GM19023 (cell line): Measurements from ENCODE around the gene BZW2.

Experiments
- ATAC-seq: cut with Tn5 transposase; IDR thresholded peaks from one replicate; pipeline ENCODE4 v1.9.1; 2021; ENCODE audit warnings: mild to moderate bottlenecking, moderate library complexity; ENCODE audit not compliant: unreplicated experiment

Gene BZW2

DNA sequence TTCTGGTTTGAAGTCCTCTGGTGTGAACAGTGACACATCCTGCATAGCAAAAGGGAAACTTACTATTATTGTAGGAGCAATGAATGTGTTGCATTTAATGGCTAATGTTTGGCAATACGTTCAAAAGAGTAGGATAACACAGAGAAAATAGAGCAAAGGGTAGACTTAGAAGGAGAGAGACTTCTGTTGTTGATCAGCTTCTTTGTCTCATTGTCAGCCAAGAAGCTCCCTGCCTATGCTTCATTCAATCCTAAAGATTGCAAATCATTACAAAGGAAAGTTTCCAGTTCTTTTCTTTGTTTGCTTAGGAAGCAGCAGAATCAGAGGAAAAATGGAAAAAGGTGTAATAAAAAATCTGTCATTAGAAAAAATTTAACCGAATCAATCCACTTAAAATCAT lies 99.7 kb downstream of the BZW2 start:
- no peak for ATAC-seq

DNA sequence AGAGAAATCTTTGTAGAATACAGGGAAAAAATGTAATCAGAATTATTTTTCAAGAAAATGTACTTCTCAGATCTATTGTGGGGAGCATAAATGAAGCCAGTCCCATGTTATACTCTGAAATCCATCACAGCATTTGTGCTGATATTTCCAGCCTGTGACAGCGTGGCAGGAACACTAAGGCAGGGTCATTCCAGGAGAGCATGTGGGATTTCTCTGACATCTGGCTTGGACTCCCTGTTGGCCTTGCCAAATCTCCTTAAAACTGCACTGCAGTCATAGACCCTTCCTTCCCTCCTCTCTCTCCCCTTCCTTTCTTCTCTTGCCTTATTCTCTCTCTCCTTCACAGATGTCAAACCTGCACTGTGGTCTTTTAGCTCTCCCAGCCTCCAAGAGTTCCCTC lies 101.1 kb downstream of the BZW2 start:
- no peak for ATAC-seq

DNA sequence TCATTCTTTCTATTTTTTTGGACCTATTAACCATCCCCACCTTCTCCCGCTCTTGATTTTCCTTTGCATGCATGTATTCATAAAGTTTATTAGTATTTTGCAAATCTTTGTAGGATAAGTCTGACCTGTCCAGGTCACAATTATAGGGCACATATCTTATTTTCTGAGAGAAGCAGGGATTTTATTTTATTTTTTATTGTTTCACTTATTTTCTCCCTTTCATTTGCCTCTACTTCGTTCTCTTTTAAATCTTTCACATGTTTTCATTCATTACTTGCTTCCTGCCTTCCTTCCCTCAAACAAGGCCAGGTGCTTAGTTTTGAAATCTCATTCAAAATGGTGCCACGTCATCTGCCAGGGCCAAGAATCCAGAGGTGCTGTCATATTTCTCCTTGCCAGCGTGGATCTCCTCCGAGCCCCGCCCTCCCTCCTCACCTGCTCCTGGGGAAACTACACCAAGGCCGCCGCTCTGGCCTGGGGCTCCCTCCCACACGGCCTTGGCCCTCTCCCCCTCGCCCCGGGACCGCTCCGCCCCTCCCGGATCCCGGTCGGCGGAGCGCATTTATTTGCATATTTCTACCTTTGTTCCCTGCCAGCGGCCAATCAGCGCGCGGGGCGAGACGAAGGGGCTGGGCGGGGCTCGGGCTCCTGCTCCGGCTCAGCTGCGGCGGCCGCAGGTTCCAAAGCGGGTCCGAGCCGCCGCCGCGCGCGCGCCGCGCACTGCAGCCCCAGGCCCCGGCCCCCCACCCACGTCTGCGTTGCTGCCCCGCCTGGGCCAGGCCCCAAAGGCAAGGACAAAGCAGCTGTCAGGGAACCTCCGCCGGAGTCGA lies 107.3 kb downstream of the BZW2 start, which contains the start of gene TSPAN13:
Gene TSPAN13, plus strand, starts transcription at position 654 of the 830 bp plus-strand sequence. CDS start 213 bp downstream, outside the sequence.
- ATAC-seq, result peak; percentile 73

DNA sequence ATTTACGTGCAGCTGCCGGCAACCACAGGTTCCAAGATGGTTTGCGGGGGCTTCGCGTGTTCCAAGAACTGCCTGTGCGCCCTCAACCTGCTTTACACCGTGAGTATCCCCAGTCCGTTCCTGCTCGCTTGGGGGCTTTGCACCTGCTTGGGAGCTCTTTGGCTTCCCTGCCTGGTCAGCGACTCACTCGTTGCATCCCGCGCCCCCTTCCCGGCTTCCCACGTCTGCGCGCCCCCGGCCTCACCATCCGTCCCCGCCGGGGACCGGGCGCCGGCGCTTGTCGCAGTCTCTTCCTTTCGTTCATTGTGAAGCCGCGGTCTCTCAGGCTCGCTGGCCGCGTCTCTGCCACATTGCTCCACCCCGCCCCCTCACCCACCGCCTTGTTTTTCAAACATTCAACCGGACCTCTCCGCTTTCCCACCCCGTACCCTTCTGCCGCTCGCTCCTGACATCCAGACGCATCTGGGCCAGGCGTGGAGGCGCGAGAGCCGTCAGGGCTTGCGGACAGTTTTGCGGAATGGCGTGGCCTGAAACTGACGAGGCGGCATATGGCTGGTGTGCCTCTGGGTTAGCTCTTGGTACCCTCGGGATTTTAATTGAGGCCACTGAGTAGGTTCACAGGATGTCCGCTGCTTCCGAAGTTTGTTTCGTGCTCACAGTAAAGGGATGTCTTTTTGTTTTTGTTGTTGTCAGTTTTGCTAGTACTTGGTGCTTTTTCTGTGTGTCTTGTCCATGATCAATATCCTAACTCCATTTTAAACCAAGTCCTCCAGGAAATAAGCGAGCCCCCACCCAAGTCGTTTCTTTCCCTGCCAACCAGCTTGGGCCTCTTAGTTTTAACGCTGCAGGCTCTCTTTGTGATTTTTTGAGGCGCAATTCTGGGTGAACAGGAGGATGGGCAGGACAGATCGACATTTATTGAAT lies 108.2 kb downstream of the BZW2 start:
- peak; percentile 30 for ATAC-seq

DNA sequence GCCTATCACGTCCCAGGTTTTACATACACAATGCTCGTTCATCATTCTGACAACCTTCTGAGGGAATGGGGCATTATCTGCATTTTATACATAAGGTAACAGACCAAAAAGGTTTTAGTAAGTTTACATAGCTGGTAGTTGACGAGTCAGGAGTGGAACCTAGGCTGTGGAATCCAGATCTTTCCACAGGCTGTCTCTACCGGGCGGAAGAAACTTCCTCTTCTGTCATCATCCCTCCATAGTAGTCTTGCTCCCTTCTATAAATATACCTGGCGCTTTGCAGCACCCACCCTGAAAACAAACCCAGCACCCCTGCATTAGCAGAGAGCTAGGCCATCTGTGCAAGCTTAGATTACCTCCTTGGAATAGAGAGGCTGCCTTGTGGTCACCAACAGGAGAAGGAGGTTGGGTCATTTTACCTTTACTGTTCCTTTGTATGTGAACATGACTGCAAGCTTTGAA lies 108.9 kb downstream of the BZW2 start:
- ATAC-seq, result no peak

DNA sequence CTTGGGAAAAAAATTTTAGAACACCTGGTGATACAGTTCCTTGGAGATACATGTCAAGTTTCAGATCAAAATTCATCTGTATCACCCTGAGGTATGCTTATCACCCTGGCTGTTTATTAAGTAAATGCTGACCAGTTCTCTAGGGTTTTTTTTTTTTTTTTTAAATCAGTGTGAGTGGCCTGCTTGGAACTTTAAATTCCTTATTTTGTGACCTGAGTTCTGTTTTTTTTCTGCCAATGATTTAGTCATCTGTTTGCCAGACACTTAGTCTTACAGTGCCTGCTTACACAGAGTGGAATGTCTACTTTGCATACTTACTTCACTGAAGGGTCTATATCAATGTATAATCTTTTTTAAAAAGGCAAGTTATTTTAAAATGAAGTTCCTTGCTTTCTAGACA lies 109.4 kb downstream of the BZW2 start:
- ATAC-seq, result no peak
